ENCODE results near the gene ABHD1. TPM values are rescaled to one million over a fixed set of nuclear protein-coding genes. Genes with fewer than 3 reads are reported as not detected.
A peak's percentile ranks its signal among the peaks of the same experiment; 100 is the strongest.

Gene ABHD1
- polyA plus RNA-seq, 1 donor (not counting 4 experiments of a cell fraction or from before 2014, with no cell fraction given) = not detected

GRCh38 chr2:27133195-27133875, 9.7 kb downstream of the ABHD1 start:
- dilution Hi-C loops (cut with MboI; ENCODE audit: extremely low pct_ligation_motif_present, low sequenced_read_pairs) = no loop called here
- Histone ChIP-seq H3K4me2 (ENCODE audit: control insufficient read depth, extremely low read depth, insufficient read depth, low read depth, low read length) (peak overlapping the region; percentile 95), H3K27me3 (ENCODE audit: control insufficient read depth, extremely low read depth, insufficient read depth, low read length) (no peaks in the 10 kb centered on the region), H3K9me3 (ENCODE audit: control insufficient read depth, low read depth, low read length) (no peaks in the 10 kb centered on the region), H2AFZ (ENCODE audit: control insufficient read depth, low read length) (no peak overlapping the region), H3K79me2 (ENCODE audit: control insufficient read depth, insufficient read depth, low read length) (peaks cover 20% of the 10 kb centered on the region), H3K4me1 (ENCODE audit: control insufficient read depth, extremely low read depth, insufficient read depth, low read length) (peaks cover 7% of the 10 kb centered on the region), H3K4me3 (ENCODE audit: control insufficient read depth in 2 of 3, extremely low read depth in 1 of 3, insufficient read depth in 2 of 3, low read depth in 1 of 3, low read length in 3 of 3) (peak overlapping the region; percentile 71 to 95 (median 82)), H3K9ac (ENCODE audit: control insufficient read depth, extremely low read depth, insufficient read depth, low read length) (peak overlapping the region; percentile 84), H3K9me1 (ENCODE audit: control insufficient read depth, extremely low read depth, insufficient read depth, low read length) (no peaks in the 10 kb centered on the region), H4K20me1 (ENCODE audit: control insufficient read depth, extremely low read depth, insufficient read depth, low read length) (no peaks in the 10 kb centered on the region), H3K27ac (ENCODE audit: control insufficient read depth, insufficient read depth, low read length) (peak overlapping the region; percentile 58), H3K36me3 (ENCODE audit: control insufficient read depth in 2 of 2, extremely low read depth in 1 of 2, insufficient read depth in 2 of 2, low read length in 2 of 2) (peaks cover 20 to 26% of the 10 kb centered on the region in 2 experiments)
- TF ChIP-seq EZH2 (IDR thresholded peaks at IDR 0.05; ENCODE audit: low read length) (no peak), CTCF (optimal IDR thresholded peaks at IDR 0.05 in 1 of 3, IDR thresholded peaks at IDR 0.05 in 1 of 3, conservative IDR thresholded peaks at IDR 0.05 in 1 of 3; ENCODE audit: extremely low read depth in 1 of 3, insufficient read depth in 2 of 3, low read length in 3 of 3) (no peak)
- FAIRE-seq = no peak
- DNase-seq (ENCODE audit: low read depth, low spot score) = no peak

- peaks cover 20% of the 10 kb centered on the region for H3K79me2 ChIP-seq (ENCODE audit: control insufficient read depth, insufficient read depth, low read length)
- no peaks in the 10 kb centered on the region for H3K27me3 ChIP-seq (ENCODE audit: control insufficient read depth, extremely low read depth, insufficient read depth, low read length)
- dilution Hi-C loops (cut with MboI; ENCODE audit: extremely low pct_ligation_motif_present, low sequenced_read_pairs) = no loop called here
- H2AFZ ChIP-seq (ENCODE audit: control insufficient read depth, low read length) = peak within 1 kb of the TSS; percentile 60
- no peak for FAIRE-seq
- H3K4me2 ChIP-seq (ENCODE audit: control insufficient read depth, extremely low read depth, insufficient read depth, low read depth, low read length) = peak within 1 kb of the TSS; percentile 95
- H3K9me3 ChIP-seq (ENCODE audit: control insufficient read depth, low read depth, low read length) = no peaks in the 10 kb centered on the region
- peak within 1 kb of the TSS; percentile 71 to 95 (median 82) for H3K4me3 ChIP-seq (ENCODE audit: control insufficient read depth in 2 of 3, extremely low read depth in 1 of 3, insufficient read depth in 2 of 3, low read depth in 1 of 3, low read length in 3 of 3)
- no peaks in the 10 kb centered on the region for H3K9me1 ChIP-seq (ENCODE audit: control insufficient read depth, extremely low read depth, insufficient read depth, low read length)
- peaks cover 20 to 26% of the 10 kb centered on the region in 2 experiments for H3K36me3 ChIP-seq (ENCODE audit: control insufficient read depth in 2 of 2, extremely low read depth in 1 of 2, insufficient read depth in 2 of 2, low read length in 2 of 2)
- H3K4me1 ChIP-seq (ENCODE audit: control insufficient read depth, extremely low read depth, insufficient read depth, low read length) = peaks cover 7% of the 10 kb centered on the region
- H3K9ac ChIP-seq (ENCODE audit: control insufficient read depth, extremely low read depth, insufficient read depth, low read length) = peak within 1 kb of the TSS; percentile 84
- no peaks in the 10 kb centered on the region for H4K20me1 ChIP-seq (ENCODE audit: control insufficient read depth, extremely low read depth, insufficient read depth, low read length)
- H3K27ac ChIP-seq (ENCODE audit: control insufficient read depth, insufficient read depth, low read length) = peak within 1 kb of the TSS; percentile 58
- peak; percentile 71 for DNase-seq (ENCODE audit: low read depth, low spot score)
- TF ChIP-seq EZH2 (IDR thresholded peaks at IDR 0.05; ENCODE audit: low read length) (no peak), CTCF (optimal IDR thresholded peaks at IDR 0.05 in 1 of 3, IDR thresholded peaks at IDR 0.05 in 1 of 3, conservative IDR thresholded peaks at IDR 0.05 in 1 of 3; ENCODE audit: extremely low read depth in 1 of 3, insufficient read depth in 2 of 3, low read length in 3 of 3) (peak in 1 of 3 experiments; percentile 25)
Observed at GRCh38 chr2:27133905-27134780, 10.5 kb downstream of the ABHD1 start, which contains the start of gene PREB. PREB (minus strand) TSS chr2:27134636; CDS start chr2:27134421, 215 bp downstream.
